Activated CD8-positive, alpha-beta memory T cell treated with anti-CD3 and anti-CD28 coated beads for 48 hours (primary cell): ENCODE results near the gene MEIS2.

Source experiments
- DNase-seq, 3 experiments: peaks; one replicate each; pipeline ENCODE4 v3.0.0-alpha.2; 2020; ENCODE audit warnings: low read depth in 2 of 3, low spot score in 2 of 3

MEIS2 gene

DNA sequence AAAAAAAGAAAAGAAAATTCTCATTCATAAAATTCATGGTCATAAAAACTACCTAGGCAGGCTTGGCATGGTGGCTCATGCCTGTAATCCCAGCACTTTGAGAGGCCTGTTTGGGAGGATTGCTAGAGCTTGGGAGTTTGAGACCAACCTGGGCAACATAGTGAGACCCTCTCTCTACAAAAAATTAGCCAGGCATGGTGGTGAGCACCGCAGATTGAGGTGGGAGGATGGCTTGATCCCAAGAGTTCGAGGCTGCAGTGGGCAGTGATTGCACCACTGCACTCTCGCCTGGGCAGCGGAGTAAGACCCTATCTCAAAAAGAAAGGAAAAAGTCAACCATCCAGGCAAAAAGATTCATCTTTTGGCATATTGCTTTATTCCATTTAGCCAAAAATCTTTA is 58.5 kb downstream of the MEIS2 start:
- no peak for DNase-seq

DNA sequence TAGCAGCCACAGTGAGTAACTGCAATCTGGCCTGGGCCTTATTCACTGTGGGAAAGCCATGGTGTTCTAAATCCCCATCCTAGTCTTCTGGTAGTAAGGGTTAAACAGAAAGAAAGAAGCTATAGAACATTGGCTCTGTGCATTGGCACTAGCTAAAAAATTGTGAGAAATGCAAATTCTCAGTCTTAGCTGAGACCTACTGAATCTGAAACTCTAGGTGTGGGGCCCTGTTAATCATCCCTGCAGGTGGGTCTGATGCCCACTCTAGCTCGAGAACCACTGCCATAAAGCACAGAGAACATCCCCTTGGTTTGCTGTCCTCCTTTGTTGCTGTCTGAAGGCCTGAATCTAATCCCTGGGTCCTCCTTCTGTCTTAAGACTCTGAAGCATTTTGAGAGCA is 59.3 kb downstream of the MEIS2 start:
- no peak for DNase-seq

DNA sequence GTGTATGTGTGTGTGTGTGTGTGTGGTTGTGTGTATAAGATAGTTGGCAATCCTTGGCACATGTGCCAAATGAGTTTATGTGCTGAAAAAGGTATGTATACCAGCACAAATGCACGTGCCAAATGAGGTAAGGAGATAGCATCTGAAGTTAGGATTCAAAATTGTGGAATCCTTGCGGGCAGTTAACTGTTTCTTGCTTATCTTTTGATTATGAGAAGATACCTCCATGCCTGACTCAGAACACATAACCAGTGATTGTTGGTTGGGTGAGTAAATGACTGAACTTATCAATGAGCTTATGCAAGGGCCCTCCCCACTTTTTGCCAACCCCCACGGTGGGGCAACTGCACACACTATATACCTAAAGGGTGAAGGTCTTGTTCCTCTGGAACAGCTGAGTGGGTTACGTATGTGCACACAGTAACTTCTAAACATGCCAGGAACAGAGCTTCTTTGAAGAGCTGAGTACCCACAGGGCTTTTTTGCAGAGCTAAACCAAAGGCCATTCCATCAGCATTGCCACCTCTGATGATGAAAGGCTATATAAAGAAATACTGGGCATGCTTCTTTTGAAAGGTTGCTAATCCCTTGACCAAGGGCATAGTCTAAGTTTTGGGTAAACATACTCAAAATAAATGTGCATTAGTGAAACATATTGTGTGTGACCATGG is 60.1 kb downstream of the MEIS2 start:
- no peak for DNase-seq

DNA sequence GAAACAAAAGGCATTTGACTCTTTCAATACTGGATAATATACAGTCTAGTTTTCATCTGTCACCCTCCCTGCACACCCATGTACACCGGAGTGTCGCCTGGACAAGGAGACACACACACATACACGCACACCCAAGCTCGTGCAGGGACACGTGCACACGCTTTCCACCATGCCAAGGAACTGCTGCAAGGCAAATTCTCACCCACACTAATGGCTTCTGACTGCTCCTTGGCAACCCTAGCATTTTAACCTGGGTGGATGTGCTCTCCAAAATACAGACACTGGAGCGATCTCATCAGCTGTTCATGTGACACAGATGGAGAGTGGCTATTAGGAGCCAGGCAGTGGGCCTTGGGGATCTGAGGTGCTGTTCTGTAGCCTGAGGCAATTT is 61.6 kb downstream of the MEIS2 start:
- DNase-seq = no peak

DNA sequence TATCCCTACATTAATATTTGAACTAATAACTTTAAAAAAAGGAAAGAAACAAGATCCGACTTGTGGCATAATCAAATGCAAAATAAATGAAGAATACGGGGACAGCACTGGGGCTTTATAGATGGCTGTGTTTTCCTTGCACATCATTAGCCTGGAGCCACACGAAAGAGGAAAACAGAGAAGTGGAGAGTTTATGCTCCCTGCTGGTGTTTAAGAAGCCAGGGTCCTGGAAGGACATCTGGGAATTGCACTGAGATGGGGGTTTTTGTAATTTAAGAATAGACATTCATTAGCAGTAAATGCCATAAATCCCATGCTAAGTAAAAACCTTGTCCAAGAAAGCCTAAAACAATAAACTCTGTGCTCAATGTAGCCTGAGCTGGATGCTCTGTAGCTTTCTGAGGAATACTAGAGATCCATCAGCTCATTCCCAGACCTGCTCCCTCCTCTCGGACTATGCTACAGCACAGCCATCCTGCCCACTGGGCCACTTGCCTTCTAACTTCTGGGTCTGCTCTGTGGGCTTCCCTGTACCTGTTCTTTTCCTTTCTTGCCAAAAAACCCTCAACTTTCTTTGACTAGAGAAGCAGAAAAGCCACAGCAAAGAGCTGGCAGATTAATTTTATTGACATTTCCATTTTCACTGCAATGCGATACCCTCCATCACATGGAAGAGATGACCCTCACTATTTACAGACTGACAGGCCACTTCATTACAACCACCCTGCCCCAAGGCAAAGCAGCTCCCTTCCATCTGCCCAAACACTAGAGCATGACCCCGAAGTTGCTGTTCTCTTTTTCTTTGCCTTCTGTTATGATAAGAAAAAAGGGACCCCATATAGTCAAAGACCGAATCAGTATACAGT is 62.3 kb downstream of the MEIS2 start:
- no peak for DNase-seq

DNA sequence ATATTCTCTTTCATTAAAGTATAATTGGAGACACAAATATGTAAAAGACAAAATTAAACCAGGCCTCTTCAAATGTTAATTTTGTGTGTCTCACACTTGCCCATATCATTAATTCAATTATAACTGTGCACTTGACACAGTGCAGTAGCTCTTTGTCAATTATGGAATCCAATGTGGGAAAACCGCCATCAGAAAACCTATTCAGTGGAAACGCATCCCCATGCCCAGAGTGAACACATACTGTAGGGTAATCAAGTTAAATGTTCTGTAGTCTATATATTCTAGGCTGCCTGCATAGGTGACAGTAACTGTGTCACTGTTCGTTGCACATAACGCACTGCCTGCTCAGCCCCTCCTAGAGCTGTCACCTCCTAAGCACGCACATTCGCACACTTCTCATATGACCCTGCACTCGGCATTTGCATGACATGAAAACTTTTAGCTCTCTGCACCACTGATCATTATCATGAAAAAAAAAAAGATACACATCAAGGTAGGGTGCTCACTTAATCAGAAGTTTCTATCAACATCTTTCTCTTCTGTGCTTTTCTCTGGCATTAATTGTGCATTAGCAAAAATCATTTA is 63.2 kb downstream of the MEIS2 start:
- DNase-seq = no peak

DNA sequence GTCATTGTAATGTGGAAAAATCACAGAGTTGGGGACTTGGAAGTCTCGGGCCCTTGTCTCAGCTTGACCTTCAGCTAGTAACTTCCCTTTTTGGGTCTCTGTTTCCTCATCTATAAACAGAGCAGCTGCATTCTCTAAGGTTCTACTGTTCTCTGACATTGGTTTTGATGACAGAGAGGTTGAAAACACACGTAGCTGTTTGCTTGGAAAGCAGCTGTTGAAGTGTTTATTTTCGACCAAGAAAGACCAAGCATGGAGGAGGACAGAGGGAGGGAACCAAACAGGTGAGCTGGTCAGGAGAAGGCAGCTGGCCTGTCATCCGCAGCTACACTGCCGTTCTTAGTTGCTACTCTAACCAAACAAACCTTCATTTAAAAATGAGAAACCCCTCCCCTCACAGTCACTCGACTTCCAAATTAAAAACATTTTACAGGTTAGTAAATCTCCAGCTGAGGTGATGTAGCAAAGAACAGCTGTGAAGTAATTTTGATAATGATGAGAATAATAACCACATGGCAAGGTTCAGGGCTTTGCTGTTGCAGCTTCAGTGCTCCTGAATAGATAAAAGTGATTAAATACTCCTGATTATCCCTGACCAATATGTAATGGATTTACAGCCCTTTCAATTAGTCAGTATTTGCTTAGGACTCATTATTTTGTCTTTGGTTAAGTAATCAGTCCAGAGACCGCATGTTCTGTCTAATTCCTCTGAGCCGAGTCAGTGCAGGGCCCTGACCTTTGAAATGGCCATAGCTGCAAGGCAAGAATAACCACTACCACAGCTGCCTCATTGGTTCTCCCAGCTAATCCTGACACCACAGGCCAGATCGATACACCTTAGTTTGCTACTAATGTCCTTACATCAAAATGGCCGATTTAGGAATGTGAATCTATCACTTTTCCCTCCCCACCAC is 65.3 kb downstream of the MEIS2 start:
- no peak for DNase-seq

DNA sequence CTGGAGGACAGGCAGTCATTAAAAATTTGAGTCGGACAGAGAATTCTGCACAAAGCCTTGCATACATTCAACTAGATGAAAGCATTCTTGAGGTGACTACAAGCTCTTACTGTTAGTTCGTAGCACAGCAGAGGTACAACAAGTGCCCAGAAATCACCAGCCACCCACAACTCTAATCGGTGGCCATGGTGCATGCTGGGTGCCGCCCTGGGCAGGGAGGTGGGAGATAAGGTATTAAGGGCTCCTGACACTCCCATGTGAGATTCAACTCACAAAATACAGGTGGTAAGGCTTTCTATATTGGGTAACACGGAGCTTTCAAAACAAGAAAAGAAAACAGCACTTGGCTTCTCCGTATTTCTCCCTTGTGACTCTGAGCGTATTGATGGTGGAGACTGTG is 66.0 kb downstream of the MEIS2 start:
- DNase-seq = no peak

DNA sequence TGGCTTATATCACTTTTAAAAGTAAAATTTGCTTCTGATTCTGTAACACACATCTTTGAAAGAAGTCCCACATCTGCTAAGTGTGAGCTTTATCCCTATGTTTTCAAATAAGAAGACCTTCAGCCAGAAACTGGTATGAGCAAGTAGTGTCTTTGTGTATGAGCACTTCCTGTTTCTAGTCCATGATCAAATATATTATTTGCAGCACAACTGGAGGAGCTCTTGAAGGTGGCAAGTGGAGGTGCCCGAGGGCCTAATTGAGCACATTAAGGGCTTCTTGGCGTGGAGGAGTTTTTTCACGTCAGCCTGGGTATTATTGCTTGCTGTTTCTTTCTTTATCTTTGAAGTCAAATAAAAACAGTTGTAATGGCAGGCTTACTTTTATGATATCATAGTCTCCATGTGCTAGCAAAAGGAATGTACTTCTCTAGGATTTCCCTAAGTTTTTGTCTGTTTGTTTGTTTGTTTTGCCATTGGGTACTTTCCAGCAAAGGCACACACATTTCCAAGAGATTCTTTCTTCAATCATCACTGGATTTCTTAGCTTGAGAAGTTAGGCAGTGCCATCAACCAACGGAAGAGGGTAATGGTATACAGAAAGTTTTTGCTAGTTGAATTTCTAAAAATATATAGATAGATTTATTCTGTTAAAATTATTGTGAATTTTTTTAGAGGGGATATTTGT is 68.1 kb downstream of the MEIS2 start:
- DNase-seq = no peak

DNA sequence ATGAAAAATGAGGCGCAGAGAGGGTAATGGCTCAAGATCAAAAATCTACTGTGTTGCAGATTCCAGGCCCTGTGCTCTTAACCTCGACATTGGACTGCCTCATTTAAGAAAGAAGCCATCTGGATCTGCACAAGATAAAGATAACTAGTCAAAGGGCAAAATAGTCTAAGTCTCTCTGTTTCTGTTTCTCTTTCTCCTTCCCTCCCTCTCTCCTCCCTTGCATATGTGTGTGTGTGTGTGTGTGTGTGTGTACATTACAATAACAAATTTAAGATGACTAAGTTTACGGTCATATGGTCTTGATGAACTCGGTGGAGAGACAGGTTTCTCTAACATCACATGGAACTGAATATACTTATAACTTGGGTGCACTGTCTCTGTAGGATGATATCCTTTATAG is 69.2 kb downstream of the MEIS2 start:
- no peak for DNase-seq

DNA sequence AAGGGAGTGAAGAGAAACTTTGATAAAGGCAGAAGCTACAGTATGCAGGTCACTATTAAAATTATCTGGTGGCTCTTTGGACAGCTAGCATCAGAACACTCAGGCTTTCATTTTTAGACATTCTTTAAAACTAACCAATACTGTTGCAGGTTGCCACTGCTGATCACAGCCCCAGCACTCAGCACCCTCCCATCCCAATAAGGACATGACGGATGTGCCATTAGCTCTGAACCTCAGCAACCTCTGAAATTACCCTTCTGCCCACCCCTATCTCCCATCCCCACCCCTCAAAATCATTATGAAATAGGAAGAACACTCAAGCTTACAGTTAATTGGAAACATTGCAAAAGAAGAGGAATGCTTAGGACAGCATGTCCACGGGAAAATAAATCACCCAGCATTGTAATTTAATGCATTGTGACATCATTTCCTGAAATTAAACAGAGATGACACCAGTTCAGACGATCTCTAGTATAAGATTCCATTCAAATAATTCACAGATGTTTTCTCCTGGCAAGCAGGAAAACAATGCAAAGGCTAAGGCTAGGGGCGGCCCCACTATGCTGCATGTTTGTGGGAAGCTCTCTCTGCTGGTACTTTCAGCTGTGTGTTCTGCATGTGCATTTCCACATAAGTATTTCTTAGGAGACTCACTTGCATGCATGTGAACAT is 71.6 kb downstream of the MEIS2 start:
- DNase-seq = no peak

DNA sequence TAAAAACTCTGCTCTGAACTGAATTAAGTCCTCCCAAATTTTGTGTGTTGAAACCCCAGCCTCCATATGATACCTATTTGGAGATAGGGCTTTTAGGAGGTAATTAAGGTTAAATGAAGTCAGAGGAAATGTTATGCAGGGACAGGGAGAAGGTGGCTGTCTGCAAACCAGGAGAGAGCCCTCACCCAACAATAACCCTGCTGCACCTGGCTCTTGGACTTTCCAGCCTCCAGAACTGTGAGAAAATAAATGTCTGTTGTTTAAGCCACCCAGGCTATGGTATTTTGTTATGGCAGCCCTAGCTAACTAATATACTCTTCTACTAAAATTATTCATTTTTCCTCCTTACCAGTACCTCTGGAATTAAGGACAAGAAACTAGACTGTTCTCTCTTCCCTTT is 79.5 kb downstream of the MEIS2 start:
- no peak for DNase-seq

DNA sequence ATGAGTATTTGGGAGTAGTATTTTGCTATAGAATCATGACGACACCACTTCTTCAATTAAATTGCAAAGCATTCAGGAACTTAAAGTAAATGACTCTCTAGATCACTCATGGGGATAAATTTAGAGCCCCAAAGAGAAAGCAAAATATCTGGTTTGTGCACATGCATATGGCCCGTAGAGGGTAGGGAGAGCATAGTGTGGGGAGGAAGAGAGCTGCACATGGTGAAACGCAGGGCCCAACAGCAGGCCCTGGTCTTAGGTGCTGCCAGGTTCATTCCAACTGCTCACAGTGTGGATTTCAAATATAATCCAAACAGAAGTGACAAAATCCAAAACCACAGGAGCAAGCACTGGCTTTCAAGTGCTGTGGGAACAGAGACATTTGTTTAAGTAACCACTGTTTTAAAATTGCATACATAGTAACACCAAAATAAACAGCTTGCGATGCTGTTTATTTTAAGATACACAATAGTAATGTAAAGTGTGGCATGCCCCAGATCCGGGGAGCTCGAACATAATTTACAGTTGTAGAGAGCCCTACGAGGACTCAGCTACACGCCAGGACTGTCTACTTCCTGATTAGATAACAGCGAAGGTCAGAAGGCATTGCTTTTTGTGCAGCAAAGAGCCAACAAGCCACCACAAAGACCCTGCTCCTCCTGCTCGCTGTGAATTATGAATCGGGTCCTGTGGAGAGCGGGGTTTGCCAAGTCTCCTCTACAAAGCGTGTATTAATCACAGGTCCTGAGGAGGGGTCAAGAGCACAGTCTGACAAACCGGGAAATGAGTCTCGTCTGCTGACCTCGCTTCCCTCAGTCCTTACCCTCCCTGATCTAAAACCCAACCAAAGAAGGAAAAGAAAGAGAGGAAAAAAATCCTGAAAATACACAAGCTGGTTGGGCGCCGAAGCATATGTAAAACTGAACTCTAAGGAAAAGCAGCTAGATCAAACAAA is 80.6 kb downstream of the MEIS2 start:
- no peak for DNase-seq

DNA sequence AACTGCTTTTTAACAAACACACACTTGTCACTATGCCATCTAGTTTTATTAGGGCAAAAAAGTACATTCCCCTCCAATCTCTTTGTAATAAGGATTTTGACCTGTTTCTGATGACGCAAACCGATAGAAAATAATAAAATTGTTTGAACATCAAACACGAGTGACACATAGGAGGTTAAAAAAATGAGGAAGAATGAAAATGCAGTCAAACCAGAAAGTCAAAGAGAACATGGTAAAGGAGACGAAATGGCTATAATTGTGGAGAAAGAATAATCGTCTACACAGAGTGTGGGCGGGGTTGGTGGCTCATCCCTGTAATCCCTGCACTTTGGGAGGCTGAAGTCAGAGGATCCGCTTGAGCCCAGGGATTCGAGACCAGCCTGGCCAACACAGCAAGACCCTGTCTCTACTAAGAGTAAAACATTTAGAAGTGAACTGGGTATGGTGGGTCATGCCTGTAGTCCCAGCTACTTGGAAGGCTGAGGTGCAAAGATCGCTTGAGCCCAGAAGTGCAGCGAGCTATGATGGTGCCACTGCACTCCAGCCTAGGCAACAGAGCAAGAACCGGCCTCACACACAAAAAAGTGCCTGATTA is 83.2 kb downstream of the MEIS2 start:
- no peak for DNase-seq

DNA sequence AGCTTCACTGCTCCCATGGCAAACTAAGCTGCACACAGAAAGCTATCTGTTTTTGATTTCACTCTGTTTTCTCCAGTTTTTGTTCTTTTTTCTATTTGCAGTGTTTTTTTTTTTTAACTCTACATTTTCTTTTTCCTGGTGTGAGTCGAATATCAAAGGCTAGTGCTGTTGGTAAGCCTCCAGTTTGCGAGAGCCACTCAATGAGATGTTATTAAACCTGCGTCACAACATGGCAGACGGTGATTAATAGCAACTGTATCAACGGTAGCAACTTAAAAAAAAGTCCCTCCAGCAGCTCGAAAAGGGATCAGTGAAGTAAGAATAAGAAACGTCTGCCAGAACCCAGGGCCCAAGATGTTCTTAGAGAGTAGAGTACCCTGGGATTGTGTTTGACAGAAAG is 84.1 kb downstream of the MEIS2 start:
- DNase-seq = no peak

DNA sequence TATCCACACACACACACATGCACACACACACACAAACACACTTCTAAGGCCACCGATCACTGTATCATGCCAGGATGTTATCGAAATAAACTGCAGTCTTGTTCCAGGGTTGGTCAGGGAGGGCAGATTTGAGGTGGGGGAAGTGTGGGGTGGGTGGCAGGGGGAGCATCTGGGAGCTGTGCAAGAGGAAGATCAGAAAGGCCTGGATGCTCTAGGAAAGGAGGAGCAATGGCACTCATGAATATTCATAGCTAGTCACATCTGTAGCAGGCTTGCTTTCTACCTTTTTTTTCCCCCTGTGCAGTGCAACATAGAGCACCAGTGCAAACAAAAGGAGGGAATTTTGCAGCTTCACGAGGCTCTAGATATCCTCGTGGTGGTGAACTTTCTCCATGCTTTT is 84.9 kb downstream of the MEIS2 start:
- no peak for DNase-seq

DNA sequence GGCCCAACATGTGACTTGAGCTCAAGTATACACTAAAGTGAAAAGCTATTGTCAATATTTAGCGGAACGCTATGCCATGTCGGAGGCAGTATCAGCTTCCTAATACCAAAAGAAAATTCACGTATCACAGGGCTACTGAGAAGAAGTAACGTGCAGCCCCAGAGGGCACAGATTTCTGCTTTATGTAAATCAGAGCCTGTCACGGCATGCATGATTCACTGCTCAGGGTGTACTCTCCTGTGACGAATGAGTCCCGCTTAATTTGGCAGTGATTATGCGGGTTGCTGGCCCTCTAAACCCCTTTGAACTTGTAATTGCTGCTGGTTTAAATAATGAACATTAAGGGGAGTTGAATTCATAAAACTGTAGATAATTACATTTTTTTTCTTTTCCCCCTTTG is 85.3 kb downstream of the MEIS2 start:
- no peak for DNase-seq

DNA sequence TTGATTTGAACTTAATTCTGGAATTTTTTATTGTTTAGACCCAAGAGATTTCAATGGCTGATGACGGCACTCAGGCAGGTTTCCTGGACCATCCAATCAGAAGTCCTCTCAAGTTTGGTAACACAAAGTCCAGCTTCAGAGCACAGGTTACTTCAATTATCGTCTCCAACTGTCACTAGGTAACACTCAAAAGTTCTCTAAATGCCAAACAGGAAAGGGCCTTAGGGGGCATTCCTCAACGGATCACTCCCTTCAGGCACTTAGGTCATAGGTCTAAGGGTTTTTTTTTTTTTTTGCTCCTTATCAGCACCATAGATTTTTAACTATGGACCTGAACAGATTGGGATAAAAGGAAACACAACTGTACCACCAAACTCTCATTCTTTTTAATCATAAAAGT is 85.8 kb downstream of the MEIS2 start:
- no peak for DNase-seq

DNA sequence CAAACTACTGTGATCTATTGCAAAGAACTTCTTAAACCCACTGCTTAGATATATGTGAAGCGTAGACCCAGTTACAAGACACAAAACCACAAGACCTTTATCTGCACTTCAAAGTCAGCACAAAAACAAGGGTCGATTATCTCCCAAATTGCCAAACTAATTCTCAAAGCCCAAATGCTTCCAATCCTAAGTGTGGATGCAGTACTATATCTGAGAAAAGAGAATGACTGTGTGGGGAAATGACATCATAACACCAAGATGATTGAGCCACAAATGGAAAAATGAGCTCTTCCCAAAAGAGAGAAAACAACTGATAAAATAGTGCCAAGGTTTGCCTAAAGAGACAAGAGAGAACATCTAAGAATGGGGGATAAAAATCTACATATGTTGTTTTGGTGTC is 86.2 kb downstream of the MEIS2 start:
- DNase-seq = no peak
